GM15510 (cell line): ENCODE results near the gene INTS15.

Experiments used
- POLR2A ChIP-seq: IDR thresholded peaks from 3 replicates; pipeline ENCODE4 v1.6.1; 2011; ENCODE audit warnings: borderline replicate concordance; ENCODE audit not compliant: insufficient read length; ENCODE audit errors: extremely low read depth

INTS15 gene

GRCh38 chr7:6654842-6655610 lies 65.2 kb downstream of the INTS15 start:
- no peak for TF ChIP-seq POLR2A

- no peak for TF ChIP-seq POLR2A
Observed at GRCh38 chr7:6655636-6656385, 66.0 kb downstream of the INTS15 start.

GRCh38 chr7:6656413-6656812 lies 66.6 kb downstream of the INTS15 start:
- TF ChIP-seq POLR2A: no peak
